HG03565 (cell line): ENCODE data around the gene HPN.
"Not testable (repeated sequence)": the region's sequence is repeated elsewhere in the genome, so short reads cannot be mapped to it uniquely, and the experiment has no call there.

Experiments used
- ATAC-seq: cut with Tn5 transposase; IDR thresholded peaks from one replicate; pipeline ENCODE4 v1.9.1; 2021; ENCODE audit warnings: mild to moderate bottlenecking, moderate library complexity; ENCODE audit not compliant: unreplicated experiment

Gene HPN

GRCh38 chr19:35100588-35101533 lies 59.3 kb downstream of the HPN start:
- ATAC-seq = no peak

- ATAC-seq = not testable (repeated sequence)
Observed at GRCh38 chr19:35101949-35102348, 60.4 kb downstream of the HPN start.

GRCh38 chr19:35103614-35104013 lies 62.1 kb downstream of the HPN start:
- ATAC-seq = not testable (repeated sequence)

GRCh38 chr19:35104361-35104760 lies 62.8 kb downstream of the HPN start:
- ATAC-seq = no peak

- no peak for ATAC-seq
Observed at GRCh38 chr19:35105047-35105410, 63.5 kb downstream of the HPN start.

- ATAC-seq = no peak
Observed at GRCh38 chr19:35105411-35106290, 64.1 kb downstream of the HPN start.

GRCh38 chr19:35106291-35106583 lies 64.7 kb downstream of the HPN start:
- no peak for ATAC-seq

GRCh38 chr19:35106898-35107541 lies 65.5 kb downstream of the HPN start:
- no peak for ATAC-seq

GRCh38 chr19:35107545-35107944 lies 66.0 kb downstream of the HPN start:
- no peak for ATAC-seq

- ATAC-seq = no peak
Observed at GRCh38 chr19:35108730-35109129, 67.2 kb downstream of the HPN start.

GRCh38 chr19:35109395-35110112 lies 68.0 kb downstream of the HPN start:
- ATAC-seq = no peak

- no peak for ATAC-seq
Observed at GRCh38 chr19:35110974-35111373, 69.5 kb downstream of the HPN start.

- no peak for ATAC-seq
Observed at GRCh38 chr19:35112995-35113688, 71.6 kb downstream of the HPN start.

GRCh38 chr19:35114353-35115176 lies 73.0 kb downstream of the HPN start:
- ATAC-seq = no peak

GRCh38 chr19:35115177-35115951 lies 73.8 kb downstream of the HPN start, which contains the start of gene FXYD3:
Gene FXYD3 (plus strand): TSS chr19:35115823. CDS start chr19:35119377, 3,554 bp downstream.
- no peak for ATAC-seq
